Renal pelvis (tissue), 12 donors: ENCODE data around the gene TAL1. TPM values are rescaled to one million over a fixed set of nuclear protein-coding genes. Genes with fewer than 3 reads are reported as not detected.
"Not testable (repeated sequence)": the region's sequence is repeated elsewhere in the genome, so short reads cannot be mapped to it uniquely, and the experiment has no call there.

Source experiments
- DNase-seq: peaks from one replicate; pipeline ENCODE4 v3.0.0-alpha.2; 2013
- long read RNA-seq, 16 experiments: transcript quantifications; one replicate each; lab custom pipeline, GENCODE V29; 2026
- polyA plus RNA-seq, 3 donors: library from polyadenylated mRNA; unstranded; fragments of 120-200 nt; gene quantifications; one replicate each; pipeline ENCODE4 v1.2.1, GENCODE V29; 2013; ENCODE audit not compliant: insufficient read length in 3 of 3

The TAL1 gene
- polyA plus RNA-seq, result 1 to 10 TPM; 4.5 to 6.1 (median 5.1) TPM
- long read RNA-seq, donor 1, result 0 reads
- long read RNA-seq, donor 2, result 0 reads
- long read RNA-seq, donor 3, partial matches to known transcripts, result 0 of 2 reads
- long read RNA-seq, donor 3, other reads (novel, unspliced or antisense), result 0 of 2 reads
- long read RNA-seq, donor 4, result 0 reads
- long read RNA-seq, donor 5, result 0 reads
- long read RNA-seq, donor 6, result 0 reads
- long read RNA-seq, donor 7, result 0 reads
- long read RNA-seq, donor 8, full-length matches to known transcripts, result 1 of 1 reads
- long read RNA-seq, donor 8, partial matches to known transcripts, result 0 of 1 reads
- long read RNA-seq, donor 8, other reads (novel, unspliced or antisense), result 0 of 1 reads
- long read RNA-seq, donor 9, partial matches to known transcripts, result 0 of 1 reads
- long read RNA-seq, donor 9, other reads (novel, unspliced or antisense), result 0 of 1 reads
- long read RNA-seq, donor 10, partial matches to known transcripts, result 0 of 1 reads
- long read RNA-seq, donor 10, other reads (novel, unspliced or antisense), result 0 of 1 reads
- long read RNA-seq, donor 11, result 0 reads
- long read RNA-seq, donor 12, result 0 reads
- long read RNA-seq, donor 13, result 0 reads
- long read RNA-seq, donor 14, result 0 reads
- long read RNA-seq, donor 15, full-length matches to known transcripts, result 2 of 2 reads
- long read RNA-seq, donor 15, partial matches to known transcripts, result 0 of 2 reads
- long read RNA-seq, donor 15, other reads (novel, unspliced or antisense), result 0 of 2 reads
- long read RNA-seq, donor 16, full-length matches to known transcripts, result 1 of 1 reads
- long read RNA-seq, donor 16, partial matches to known transcripts, result 0 of 1 reads
- long read RNA-seq, donor 16, other reads (novel, unspliced or antisense), result 0 of 1 reads

- DNase-seq, result no peak
Observed at GRCh38 chr1:47232187-47232874, at the start of gene TAL1. TSS of gene TAL1 (minus strand) at chr1:47232225. CDS start at chr1:47225888, 6,337 bp downstream.

GRCh38 chr1:47280142-47280541 is 48.1 kb upstream of the TAL1 start:
- no peak for DNase-seq

DNA sequence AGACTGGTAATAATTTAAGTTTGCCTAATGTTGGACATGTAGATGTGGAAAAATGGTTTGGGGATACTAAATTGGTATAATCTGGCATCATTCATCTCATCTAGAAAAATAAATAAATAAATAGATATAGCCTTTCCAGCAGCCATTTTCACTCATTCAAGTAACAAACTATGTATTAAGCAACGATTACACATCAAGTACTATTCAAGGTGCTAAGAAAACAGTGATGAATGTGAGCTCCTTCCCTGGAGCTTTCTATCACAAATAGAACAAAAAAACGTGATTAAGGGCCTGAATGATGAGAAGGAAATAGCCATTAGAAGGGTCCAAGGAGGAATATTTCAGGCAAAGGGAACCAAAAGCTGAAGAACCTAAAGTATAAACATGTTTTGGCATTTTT is 44.8 kb upstream of the TAL1 start:
- DNase-seq, result no peak

DNA sequence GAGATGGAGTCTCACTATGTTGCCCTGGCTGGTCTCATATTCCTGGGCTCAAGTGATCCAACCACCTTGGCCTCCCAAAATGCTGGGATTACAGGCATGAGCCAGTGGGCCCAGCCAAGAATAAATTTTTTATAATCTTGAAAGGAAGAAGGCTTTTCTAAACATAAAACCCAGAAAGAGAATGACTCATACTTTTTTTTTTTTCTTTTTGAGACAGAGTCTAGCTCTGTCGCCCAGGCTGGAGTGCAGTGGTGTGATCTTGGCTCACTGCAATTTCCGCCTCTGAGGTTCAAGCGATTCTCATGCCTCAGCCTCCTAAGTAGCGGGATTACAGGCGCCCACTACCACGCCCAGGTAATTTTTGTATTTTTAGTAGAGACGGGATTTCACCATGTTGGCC is 43.8 kb upstream of the TAL1 start:
- DNase-seq, result not testable (repeated sequence)

- not testable (repeated sequence) for DNase-seq
Observed at GRCh38 chr1:47265529-47265928, 33.5 kb upstream of the TAL1 start.

DNA sequence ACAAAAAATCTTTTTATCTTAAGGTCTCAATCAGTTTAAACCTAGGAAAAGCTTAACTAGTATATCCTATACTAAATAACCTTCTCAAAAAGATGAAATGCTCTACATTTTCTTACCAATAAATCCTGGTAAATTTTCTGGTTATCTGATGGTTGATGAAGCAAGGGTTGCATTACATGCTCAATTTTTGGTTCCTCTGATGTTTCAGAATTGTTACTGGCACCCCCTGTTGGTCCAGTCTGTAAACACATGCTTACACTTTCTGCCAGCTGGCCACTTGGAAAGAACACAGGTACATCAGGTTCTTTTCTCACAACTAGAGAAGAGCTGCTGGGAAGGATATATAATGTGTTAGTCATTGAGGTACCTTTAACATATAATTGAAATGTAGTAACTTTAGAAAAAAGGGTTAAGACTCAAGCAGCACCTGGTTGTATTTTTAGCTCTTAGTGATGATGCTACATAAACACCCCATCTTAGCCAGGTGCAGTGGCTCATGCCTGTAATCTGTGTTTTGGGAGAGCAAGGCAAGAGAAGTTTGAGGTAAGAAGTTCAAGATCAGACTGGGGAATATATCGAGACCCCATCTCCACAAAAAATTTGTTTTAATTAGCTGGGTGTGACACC is 30.9 kb upstream of the TAL1 start:
- no peak for DNase-seq

GRCh38 chr1:47257224-47257623 is 25.2 kb upstream of the TAL1 start:
- DNase-seq, result no peak

DNA sequence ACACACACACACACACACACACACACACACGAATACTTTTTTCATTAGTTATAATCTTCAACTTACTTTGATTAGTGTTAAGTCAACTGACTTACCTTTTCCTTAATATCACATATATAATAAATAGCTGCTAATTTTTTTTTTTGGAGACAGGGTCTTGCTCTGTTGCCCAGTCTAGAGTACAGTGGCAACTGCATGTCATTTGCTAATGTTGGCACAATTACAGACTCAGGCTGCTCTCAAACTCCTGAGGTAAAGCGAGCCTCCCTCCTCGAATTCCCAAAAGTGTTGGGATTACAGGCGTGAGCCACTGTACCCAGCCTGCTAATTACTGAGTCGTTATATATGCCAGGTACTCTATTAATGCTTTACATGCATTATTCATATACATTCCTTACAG is 20.8 kb upstream of the TAL1 start:
- DNase-seq, result no peak

GRCh38 chr1:47252369-47252768 is 20.3 kb upstream of the TAL1 start:
- DNase-seq, result no peak

DNA sequence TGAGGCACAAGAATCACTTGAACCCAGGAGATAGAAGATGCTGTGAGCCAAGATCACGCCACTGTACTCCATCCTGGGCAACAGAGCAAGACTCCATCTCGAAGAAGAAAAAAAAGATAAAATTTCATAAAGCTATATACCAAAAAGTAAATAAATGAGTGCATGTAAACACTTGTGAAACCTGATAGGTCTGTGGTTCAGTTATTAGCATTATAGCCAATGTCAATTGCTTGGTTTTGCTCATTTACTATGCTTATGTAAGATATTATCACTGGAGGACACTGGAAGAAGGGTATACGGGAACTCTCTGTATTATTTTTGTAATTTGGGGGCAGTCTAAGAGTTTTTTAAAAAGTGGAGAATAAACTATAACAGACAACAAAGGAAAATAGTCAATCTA is 17.7 kb upstream of the TAL1 start:
- DNase-seq, result no peak

DNA sequence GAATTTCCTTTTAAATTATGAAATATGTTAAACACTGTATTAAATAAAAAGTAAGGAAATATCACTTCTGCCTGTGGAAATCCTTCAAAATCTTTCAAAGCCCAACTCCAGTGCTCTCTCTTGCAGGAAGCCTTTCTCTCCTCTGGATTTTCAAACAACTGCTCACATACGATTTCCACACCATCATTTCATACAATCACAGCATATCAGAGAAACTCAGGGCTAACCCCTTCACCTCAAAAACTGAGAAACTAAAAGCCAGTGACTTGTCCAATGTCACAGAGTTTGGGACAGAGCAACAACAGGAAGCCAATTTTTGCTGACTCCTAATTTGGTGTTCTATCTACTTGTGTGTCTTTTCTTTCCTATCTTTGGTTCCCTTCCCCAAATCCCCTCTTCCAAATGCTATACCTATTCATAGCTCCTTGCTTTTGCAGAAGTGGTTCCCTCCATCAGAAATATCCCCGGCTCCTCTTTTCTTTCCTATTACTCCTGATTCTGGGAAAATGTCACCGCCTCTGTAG is 12.4 kb upstream of the TAL1 start:
- DNase-seq, result no peak

GRCh38 chr1:47243910-47244309 is 11.9 kb upstream of the TAL1 start:
- no peak for DNase-seq

- DNase-seq, result no peak
Observed at GRCh38 chr1:47241114-47242113, 9.4 kb upstream of the TAL1 start.

DNA sequence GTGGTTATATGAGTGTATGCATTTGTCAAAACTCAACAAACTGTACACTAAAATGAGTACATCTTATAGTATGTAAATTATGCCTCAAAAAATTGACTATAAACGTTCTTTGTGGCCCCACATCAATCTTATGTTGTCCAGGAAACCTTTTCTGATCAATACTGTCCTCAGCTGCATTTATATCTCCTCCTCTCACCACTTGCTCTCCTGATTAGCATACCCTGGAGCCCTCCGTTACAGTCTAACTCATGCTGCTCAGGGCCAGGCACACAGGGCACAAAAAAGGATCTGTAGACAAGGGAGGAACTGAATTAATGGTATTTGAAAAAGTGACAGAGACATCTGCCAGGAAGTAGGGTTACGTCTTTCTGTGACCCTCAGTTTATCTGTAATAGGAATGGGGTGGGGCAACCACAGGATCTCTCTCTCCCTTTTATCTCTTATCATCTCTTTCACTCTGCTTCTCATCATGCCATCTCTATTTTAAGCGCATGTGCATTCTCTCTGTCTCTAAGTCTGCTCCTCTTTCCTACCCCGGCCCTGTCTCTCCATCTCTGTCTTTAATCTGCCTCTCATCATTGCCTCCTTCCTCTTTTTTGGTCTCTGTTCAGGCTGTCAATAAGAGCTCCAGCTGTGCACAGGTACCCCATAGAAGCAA is 7.0 kb upstream of the TAL1 start:
- no peak for DNase-seq

GRCh38 chr1:47235806-47236205 is 3.8 kb upstream of the TAL1 start:
- DNase-seq, result no peak

DNA sequence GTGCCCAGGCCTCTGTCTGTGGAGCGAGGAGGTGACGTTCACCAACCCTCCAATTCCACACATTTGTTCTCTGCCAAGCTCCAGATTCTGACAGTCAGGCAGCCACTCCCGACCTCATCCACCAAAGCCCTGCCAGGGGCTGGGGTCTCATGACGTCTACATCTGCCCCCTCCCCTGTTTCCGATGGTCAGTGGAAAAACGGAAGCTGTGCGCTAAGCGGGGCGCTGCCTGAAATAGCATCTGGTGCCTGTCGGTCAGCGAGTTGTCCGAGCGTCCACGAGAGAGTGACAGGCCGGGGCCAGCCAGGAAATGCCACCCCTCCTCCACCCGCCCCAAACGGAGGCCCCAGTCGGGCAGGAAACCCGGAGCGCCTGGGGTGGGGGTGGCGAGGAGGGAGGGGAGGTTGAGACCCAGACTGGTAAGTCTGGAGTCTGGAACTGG is 3.2 kb upstream of the TAL1 start:
- no peak for DNase-seq

DNA sequence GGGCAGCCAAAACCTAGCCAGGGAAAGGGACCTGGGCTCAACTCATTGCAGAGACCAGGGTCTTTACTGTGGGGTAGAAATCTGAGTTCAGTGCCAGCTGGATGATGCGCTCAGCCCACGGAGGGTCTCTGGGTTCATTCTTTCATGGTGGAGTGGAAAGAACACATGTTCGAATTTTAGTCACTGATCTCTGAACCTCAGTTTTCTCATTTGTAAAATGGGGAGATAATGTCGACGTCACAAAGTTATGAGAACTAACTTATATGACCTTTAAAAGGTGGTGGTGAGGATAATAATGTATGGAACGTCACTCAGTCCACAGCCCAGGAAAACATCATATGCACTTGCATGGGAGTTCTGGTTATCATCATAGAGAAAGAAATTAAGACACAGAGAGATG is 1.2 kb upstream of the TAL1 start:
- DNase-seq, result no peak

GRCh38 chr1:47231301-47232186 is 481 bp downstream of the TAL1 start:
- no peak for DNase-seq
